IMR-90 (cell line): ENCODE measurements around the gene HECTD1. TPM values are rescaled to one million over a fixed set of nuclear protein-coding genes. Genes with fewer than 3 reads are reported as not detected.

ENCODE experiments used
- ATAC-seq: fragments of 200-7000 bp; cut with Tn5 transposase; 2 replicates; pipeline ENCODE4 v1.9.1; 2020; ENCODE audit warnings: low read depth, mild to moderate bottlenecking, moderate library complexity
- BruUV-seq: library from RNA; stranded (reverse); fragments of 400-500 nt; replicated peaks from 2 replicates; lab custom pipeline; 2021; lab: Mats Ljungman, UMichigan
- CTCF ChIA-PET: fragments of 300-600 bp; formaldehyde crosslinking; extraction: SDS; loops from one replicate; lab custom pipeline; 2021; ENCODE audit warnings: antibody characterized with exemption; lab: Yijun Ruan, JAX
- POLR2A ChIA-PET: fragments of 300-600 bp; sonication (Branson Sonifier 250); formaldehyde crosslinking; loops from one replicate; lab custom pipeline; 2022; ENCODE audit warnings: antibody characterized with exemption; ENCODE audit not compliant: unreplicated experiment; lab: Charles Lee
- DNase-seq: peaks from one replicate; pipeline ENCODE4 v3.0.0; 2013
- H2AFZ ChIP-seq: replicated peaks from 2 replicates; pipeline ENCODE3; 2013; ENCODE audit warnings: low read length, mild to moderate bottlenecking; ENCODE audit not compliant: poor library complexity
- H2AK5ac ChIP-seq: 2 replicates; pipeline ENCODE4 v1.6.1; 2013; ENCODE audit warnings: low read depth, low read length, inconsistent platforms
- H2AK9ac ChIP-seq: replicated peaks from 2 replicates; pipeline ENCODE3; 2013; ENCODE audit warnings: mild to moderate bottlenecking, low read depth, low read length, moderate library complexity; ENCODE audit not compliant: poor library complexity
- H2BK120ac ChIP-seq: 2 replicates; pipeline ENCODE4 v1.6.1; 2013; ENCODE audit warnings: low read depth, low read length, inconsistent platforms
- H2BK15ac ChIP-seq: 3 replicates; pipeline ENCODE4 v1.6.1; 2013; ENCODE audit warnings: low read depth, low read length, inconsistent platforms
- H2BK20ac ChIP-seq: 2 replicates; pipeline ENCODE4 v1.6.1; 2013; ENCODE audit warnings: low read depth, mild to moderate bottlenecking, inconsistent platforms, low read length, moderate library complexity
- H2BK5ac ChIP-seq: 2 replicates; pipeline ENCODE4 v1.6.1; 2013; ENCODE audit warnings: mild to moderate bottlenecking, low read depth, low read length, inconsistent platforms; ENCODE audit not compliant: poor library complexity, severe bottlenecking
- H3K14ac ChIP-seq: replicated peaks from 2 replicates; pipeline ENCODE4 v1.6.1; 2013; ENCODE audit warnings: low read depth, low read length, inconsistent platforms
- H3K18ac ChIP-seq: 2 replicates; pipeline ENCODE4 v1.6.1; 2013; ENCODE audit warnings: low read depth, low read length, control low read depth
- H3K23ac ChIP-seq: 2 replicates; pipeline ENCODE4 v1.6.1; 2013; ENCODE audit warnings: low read depth, low read length, inconsistent platforms
- H3K27ac ChIP-seq: 2 replicates; pipeline ENCODE4 v1.5.1; 2013; ENCODE audit warnings: mild to moderate bottlenecking, control low read depth, low read length; ENCODE audit not compliant: insufficient read depth
- H3K27me3 ChIP-seq: 2 replicates; pipeline ENCODE4 v1.6.1; 2013; ENCODE audit warnings: low read length; ENCODE audit not compliant: control insufficient read depth, insufficient read depth
- H3K36me3 ChIP-seq: 2 replicates; pipeline ENCODE4 v1.6.1; 2013; ENCODE audit warnings: low read length, mixed read lengths; ENCODE audit not compliant: control insufficient read depth, insufficient read depth
- H3K4ac ChIP-seq: 2 replicates; pipeline ENCODE4 v1.6.1; 2013; ENCODE audit warnings: low read depth, low read length, inconsistent platforms
- H3K4me1 ChIP-seq: 2 replicates; pipeline ENCODE4 v1.6.1; 2013; ENCODE audit warnings: low read length, mixed read lengths; ENCODE audit not compliant: control insufficient read depth, insufficient read depth
- H3K4me2 ChIP-seq: 2 replicates; pipeline ENCODE4 v1.6.1; 2013; ENCODE audit warnings: low read depth, mild to moderate bottlenecking, control low read depth, low read length, moderate library complexity
- H3K4me3 ChIP-seq: 2 replicates; pipeline ENCODE4 v1.5.1; 2013; ENCODE audit warnings: low read depth, mild to moderate bottlenecking, control low read depth, low read length, moderate library complexity; ENCODE audit not compliant: insufficient read depth
- H3K56ac ChIP-seq: 2 replicates; pipeline ENCODE4 v1.6.1; 2013; ENCODE audit warnings: low read length, inconsistent platforms; ENCODE audit not compliant: insufficient read depth; ENCODE audit errors: extremely low read depth
- H3K79me1 ChIP-seq, 2 experiments: 2 replicates each; pipeline ENCODE4 v1.6.1; 2013; ENCODE audit warnings: low read length in 2 of 2, inconsistent platforms in 1 of 2, low read depth in 1 of 2
- H3K9ac ChIP-seq: 2 replicates; pipeline ENCODE4 v1.6.1; 2013; ENCODE audit warnings: low read depth, low read length, control low read depth
- H3K9me1 ChIP-seq: 2 replicates; pipeline ENCODE4 v1.6.1; 2013; ENCODE audit warnings: low read length, inconsistent platforms; ENCODE audit not compliant: insufficient read depth
- H3K9me3 ChIP-seq: 2 replicates; pipeline ENCODE4 v1.6.1; 2013; ENCODE audit warnings: low read length; ENCODE audit not compliant: control insufficient read depth, insufficient read depth
- H4K20me1 ChIP-seq: 2 replicates; pipeline ENCODE4 v1.6.1; 2013; ENCODE audit warnings: low read length, inconsistent platforms; ENCODE audit not compliant: insufficient read depth
- H4K5ac ChIP-seq: 2 replicates; pipeline ENCODE4 v1.6.1; 2013; ENCODE audit warnings: mild to moderate bottlenecking, low read depth, low read length, control low read depth
- H4K8ac ChIP-seq, 2 experiments: 2 replicates each; pipeline ENCODE4 v1.6.1; 2013; ENCODE audit warnings: low read depth in 2 of 2, low read length in 2 of 2, control low read depth in 1 of 2, inconsistent platforms in 1 of 2
- H4K91ac ChIP-seq: 2 replicates; pipeline ENCODE4 v1.6.1; 2013; ENCODE audit warnings: low read depth, low read length, inconsistent platforms; ENCODE audit not compliant: insufficient read depth
- CEBPB ChIP-seq: IDR thresholded peaks from 2 replicates; pipeline ENCODE4 v1.6.1; 2012; ENCODE audit warnings: low read depth, low read length, improper control_type of control experiment
- MXI1 ChIP-seq: IDR thresholded peaks from 2 replicates; pipeline ENCODE4 v1.6.1; 2012; ENCODE audit warnings: low read depth, mild to moderate bottlenecking, low read length, moderate library complexity, borderline replicate concordance
- POLR2A ChIP-seq: IDR thresholded peaks from 2 replicates; pipeline ENCODE4 v1.6.1; 2012; ENCODE audit warnings: mild to moderate bottlenecking, low read depth, low read length
- WGBS, 2 experiments: methylation state at CpG; one replicate each; pipeline versions ENCODE4 v1.1.5 to v1.1.7; 2013; ENCODE audit warnings: missing lambda C conversion rate in 2 of 2; ENCODE audit not compliant: insufficient read length in 1 of 2; ENCODE audit errors: extremely low coverage in 2 of 2; 5-methylcytosine and 5-hydroxymethylcytosine counted together
- dilution Hi-C: fragments of 300-500 bp; cut with HindIII; formaldehyde crosslinking; loops from one replicate; pipeline ENCODE4 v1.14.3; 2018; ENCODE audit warnings: low sequenced_read_pairs; ENCODE audit not compliant: unreplicated experiment
- in situ Hi-C: fragments of 300-500 bp; cut with MboI; formaldehyde crosslinking; loops from 3 replicates; pipeline ENCODE4 v1.14.3; 2019; ENCODE audit warnings: low sequenced_read_pairs, inconsistent platforms, mixed read lengths
- intact Hi-C: fragments of 100-400 bp; cut with micrococcal nuclease; formaldehyde crosslinking; loops from 2 replicates; pipeline ENCODE4 v1.10.0; 2022
- polyA plus RNA-seq, 3 experiments: library from polyadenylated mRNA; depleted of rRNA; stranded (reverse); fragments of >200 nt; gene quantifications; 2 replicates each; pipeline ENCODE4 v1.2.3, GENCODE V29; 2012; ENCODE audit warnings: low replicate concordance in 1 of 3
- total RNA-seq: library from RNA; depleted of rRNA; stranded (reverse); fragments of >200 nt; gene quantifications from 2 replicates; pipeline ENCODE4 v1.2.3, GENCODE V29; 2012

HECTD1 gene
- total and polyA plus RNA-seq, 2 of the 4 experiments (the other 2 are of a cell fraction): 48.5 to 228 TPM

- Histone ChIP-seq H3K36me3 (peaks cover 2% of the 10 kb centered on the region; the same call in 1 of the 2 replicates), H3K4me1 (peaks cover 2% of the 10 kb centered on the region; the same call in 1 of the 2 replicates), H3K56ac (peak overlapping the region; percentile 83; the same call in 1 of the 2 replicates), H2BK15ac (peak overlapping the region; percentile 31; the same call in 1 of the 3 replicates), H3K79me1 (peaks cover 2 to 20% of the 10 kb centered on the region in 2 experiments; a peak in 2 of 4 replicates), H2AK5ac (no peak overlapping the region), H3K18ac (peak overlapping the region; percentile 55; the same call in 1 of the 2 replicates), H2BK5ac (peak overlapping the region; percentile 91), H3K9me1 (peaks cover 8% of the 10 kb centered on the region; the same call in 1 of the 2 replicates), H3K9ac (peak overlapping the region; percentile 90), H4K5ac (peak overlapping the region; percentile 58), H4K91ac (peak overlapping the region; percentile 82), H2AFZ (peak overlapping the region; percentile 97), H3K14ac (peak overlapping the region; percentile 87), H2AK9ac (peak overlapping the region; percentile 99), H3K9me3 (no peaks in the 10 kb centered on the region), H2BK120ac (peak overlapping the region; percentile 73), H2BK20ac (no peak overlapping the region), H3K27ac (peak overlapping the region; percentile 93), H3K4me3 (peak overlapping the region; percentile 87), H3K4ac (peak overlapping the region; percentile 93), H4K8ac (peak overlapping the region; percentile 82 to 84), H3K4me2 (0 out of 2 replicates have a peak overlapping the region, but pooled peaks have one; percentile 29), H4K20me1 (peaks cover 8% of the 10 kb centered on the region), H3K23ac (peak overlapping the region; percentile 48), H3K27me3 (no peaks in the 10 kb centered on the region)
- TSS peak; percentile 57 for BruUV-seq
- ATAC-seq (peak; percentile 57), DNase-seq (no peak)
- ChIA-PET CTCF (interaction anchor here (1.1 to 1.3 kb wide), 5 partner anchors 11 to 135 kb away, joined by 3 to 5 read pairs (median 4); no protein-coding TSS in a partner anchor), POLR2A (interaction anchor here (0.5 to 0.6 kb wide), 3 partner anchors 24 to 526 kb away, joined by 3 to 6 read pairs (median 3); no protein-coding TSS in a partner anchor)
- TF ChIP-seq POLR2A: peak; percentile 56; the same call in 1 of the 2 replicates
- peak; percentile 37; the same call in 1 of the 2 replicates for TF ChIP-seq MXI1
- TF ChIP-seq CEBPB: no peak
- intact Hi-C loops (loop anchor here (1.0 to 10.0 kb wide), 5 partner anchors 55 to 223 kb away; no protein-coding TSS in a partner anchor), dilution Hi-C loops (no loop called here), in situ Hi-C loops (no loop called here)
- 2% methylated on average over 17 of the region's 59 CpGs; no CpG with 5 or more reads in 1 of the 2 experiments for WGBS, 2 experiments
Measured at GRCh38 chr14:31207287-31207754, 272 bp downstream of the HECTD1 start.
